H1 (cell line): ENCODE data around the gene GPSM3. TPM values are rescaled to one million over a fixed set of nuclear protein-coding genes. Genes with fewer than 3 reads are reported as not detected.

ENCODE experiments used
- CHD1 ChIP-seq: IDR thresholded peaks from 2 replicates; pipeline ENCODE4 v1.6.1; 2012; ENCODE audit warnings: low read depth, low read length, improper control_type of control experiment
- E2F6 ChIP-seq: IDR thresholded peaks from 2 replicates; pipeline ENCODE4 v1.6.1; 2012; ENCODE audit warnings: inconsistent platforms
- HDAC6 ChIP-seq: IDR thresholded peaks from one replicate; pipeline ENCODE4 v1.7.1; 2012; ENCODE audit warnings: low read depth, mild to moderate bottlenecking, inconsistent platforms, low read length, moderate library complexity
- JUND ChIP-seq: IDR thresholded peaks from 2 replicates; pipeline ENCODE4 v1.6.1; 2011; ENCODE audit warnings: mild to moderate bottlenecking, improper control_type of control experiment, low read length
- RBBP5 ChIP-seq: IDR thresholded peaks from 2 replicates; pipeline ENCODE4 v1.7.1; 2012; ENCODE audit warnings: low read depth, mild to moderate bottlenecking, inconsistent platforms, low read length, moderate library complexity, borderline replicate concordance
- SP2 ChIP-seq: IDR thresholded peaks from 2 replicates; pipeline ENCODE4 v1.6.1; 2012; ENCODE audit warnings: mild to moderate bottlenecking, low read length, inconsistent platforms
- SRF ChIP-seq: IDR thresholded peaks from 2 replicates; pipeline ENCODE4 v1.6.1; 2011; ENCODE audit warnings: mild to moderate bottlenecking, low read depth, low read length, moderate library complexity
- TBP ChIP-seq: IDR thresholded peaks from 2 replicates; pipeline ENCODE4 v1.6.1; 2011; ENCODE audit warnings: low read depth, low read length, improper control_type of control experiment
- TCF12 ChIP-seq: IDR thresholded peaks from 2 replicates; pipeline ENCODE4 v1.6.1; 2011; ENCODE audit warnings: low read depth, mild to moderate bottlenecking, low read length
- polyA plus RNA-seq, 7 experiments: library from polyadenylated mRNA; depleted of rRNA in 3 of 7; stranded (reverse) in 5 of 7; unstranded in 2 of 7; fragments of >200 nt in 5 of 7; fragments of 200-250 nt in 2 of 7; gene quantifications; 1 replicate in 5 of 7; 2 replicates in 1 of 7; 4 replicates in 1 of 7; pipeline versions ENCODE4 v1.2.1 to v1.2.3, GENCODE V29; 2011 to 2013; ENCODE audit warnings: missing spikeins in 2 of 7, mixed read lengths in 2 of 7
- total RNA-seq: library from RNA; stranded (reverse); fragmentation: NEBNext Ultra II Directional; extraction: Animal tissue kit (Norgen Biotek cat#: 25700); gene quantifications from 2 replicates; pipeline ENCODE4 v1.2.1, GENCODE V29; 2021

The GPSM3 gene
- total and polyA plus RNA-seq, 2 of the 8 experiments (the other 6 are each of a cell fraction or from before 2014, with no cell fraction given) = 6.6 to 9.8 TPM

DNA sequence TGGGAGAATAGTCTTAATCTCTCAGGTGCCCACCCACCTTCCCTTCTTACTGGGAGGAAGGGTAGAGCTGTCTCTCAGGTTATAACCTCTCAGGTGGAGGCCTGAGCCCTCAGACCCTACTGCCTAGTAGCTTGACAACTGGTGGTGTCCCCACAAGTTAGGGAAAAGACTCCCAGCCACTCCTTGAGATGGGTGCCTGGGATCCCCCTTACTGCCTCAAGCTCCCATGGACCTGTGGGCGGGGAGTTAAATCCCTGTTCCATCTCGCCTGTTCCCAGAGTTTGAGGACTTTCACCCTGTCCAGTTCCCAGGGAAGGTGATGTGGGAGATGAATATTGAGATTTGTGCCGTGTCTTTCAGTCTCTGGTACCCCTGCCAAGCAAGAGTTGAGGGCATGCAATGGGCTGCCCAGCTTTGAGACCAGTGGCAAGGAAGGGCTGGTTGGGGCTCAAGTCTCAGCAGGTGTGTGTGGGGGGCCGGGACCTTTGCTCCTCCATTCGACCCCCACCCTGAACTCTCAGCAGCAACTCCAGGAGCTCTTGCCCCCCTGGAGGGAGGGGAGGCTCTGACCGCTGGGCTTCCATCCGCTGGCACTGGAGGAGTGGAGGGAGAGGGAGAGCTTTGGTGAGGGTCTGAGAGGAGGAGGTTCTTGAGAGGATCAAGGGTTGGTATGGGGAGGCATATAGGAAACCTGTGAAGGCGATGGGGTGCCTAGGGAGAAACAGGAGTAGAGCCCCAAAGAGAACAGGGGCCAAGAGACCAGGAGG, 1.3 kb downstream of the GPSM3 start (continued):
- TF ChIP-seq CHD1 (no peak), TCF12 (no peak), JUND (no peak), SP2 (no peak), TBP (no peak), E2F6 (no peak), SRF (no peak), RBBP5 (no peak), HDAC6 (no peak)
